ENCODE data around the gene ZNF141. TPM values are rescaled to one million over a fixed set of nuclear protein-coding genes. Genes with fewer than 3 reads are reported as not detected.
"Not testable (repeated sequence)": the region's sequence is repeated elsewhere in the genome, so short reads cannot be mapped to it uniquely, and the experiment has no call there.

ZNF141 gene
- total RNA-seq, 2 donors from 2014 or later = 26.5 to 37.6 TPM

- Mint-ChIP-seq H3K36me3 (peaks cover 29% of the 10 kb centered on the region), H3K27me3 (no peaks in the 10 kb centered on the region), H3K4me1 (ENCODE audit: low read depth in 2 of 2) (peaks cover 38 to 44% of the 10 kb centered on the region in 2 donors), H3K27ac (peak overlapping the region; percentile 96 to 97), H3K4me3 (peak overlapping the region; percentile 99), H3K9me3 (peaks cover 10% of the 10 kb centered on the region)
- peak; percentile 51 to 62 for ATAC-seq
- peak; percentile 70 for DNase-seq (ENCODE audit: low spot score)
Observed at GRCh38 chr4:337932-338758, 531 bp downstream of the ZNF141 start.

GRCh38 chr4:338759-339097 is 1.1 kb downstream of the ZNF141 start:
- peak overlapping the region; percentile 96 to 97 for H3K27ac Mint-ChIP-seq
- DNase-seq (ENCODE audit: low spot score) (no peak), ATAC-seq (no peak)
- peaks cover 29% of the 10 kb centered on the region for H3K36me3 Mint-ChIP-seq
- peaks cover 10% of the 10 kb centered on the region for H3K9me3 Mint-ChIP-seq
- no peaks in the 10 kb centered on the region for H3K27me3 Mint-ChIP-seq
- peak overlapping the region; percentile 99 for H3K4me3 Mint-ChIP-seq
- peaks cover 38 to 44% of the 10 kb centered on the region in 2 donors for H3K4me1 Mint-ChIP-seq (ENCODE audit: low read depth in 2 of 2)

- peaks cover 34 to 40% of the 10 kb centered on the region in 2 donors for H3K4me1 Mint-ChIP-seq (ENCODE audit: low read depth in 2 of 2)
- peak overlapping the region; percentile 99 for H3K4me3 Mint-ChIP-seq
- no peaks in the 10 kb centered on the region for H3K27me3 Mint-ChIP-seq
- peaks cover 40% of the 10 kb centered on the region for H3K36me3 Mint-ChIP-seq
- DNase-seq (ENCODE audit: low spot score) (no peak), ATAC-seq (no peak)
- peaks cover 10% of the 10 kb centered on the region for H3K9me3 Mint-ChIP-seq
- H3K27ac Mint-ChIP-seq = no peak overlapping the region
Observed at GRCh38 chr4:340011-340410, 2.4 kb downstream of the ZNF141 start.

DNA sequence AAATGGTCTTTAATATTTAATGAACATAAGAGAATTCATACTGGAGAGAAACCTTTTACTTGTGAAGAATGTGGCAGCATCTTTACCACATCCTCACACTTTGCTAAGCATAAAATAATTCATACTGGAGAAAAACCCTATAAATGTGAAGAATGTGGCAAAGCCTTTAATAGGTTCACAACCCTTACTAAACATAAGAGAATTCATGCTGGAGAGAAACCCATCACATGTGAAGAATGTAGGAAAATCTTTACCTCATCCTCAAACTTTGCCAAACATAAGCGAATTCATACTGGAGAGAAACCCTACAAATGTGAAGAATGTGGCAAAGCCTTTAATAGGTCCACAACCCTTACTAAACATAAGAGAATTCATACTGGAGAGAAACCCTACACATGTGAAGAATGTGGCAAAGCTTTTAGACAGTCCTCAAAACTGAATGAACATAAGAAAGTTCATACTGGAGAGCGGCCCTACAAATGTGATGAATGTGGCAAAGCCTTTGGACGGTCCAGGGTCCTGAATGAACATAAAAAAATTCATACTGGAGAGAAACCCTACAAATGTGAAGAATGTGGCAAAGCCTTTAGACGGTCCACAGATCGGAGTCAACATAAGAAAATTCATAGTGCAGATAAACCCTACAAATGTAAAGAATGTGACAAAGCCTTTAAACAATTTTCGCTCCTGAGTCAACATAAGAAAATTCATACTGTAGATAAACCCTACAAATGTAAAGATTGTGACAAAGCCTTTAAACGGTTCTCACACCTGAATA is 35.6 kb downstream of the ZNF141 start:
- no peak for ATAC-seq
- Mint-ChIP-seq H3K9me3 (peaks cover 10% of the 10 kb centered on the region), H3K27me3 (no peaks in the 10 kb centered on the region), H3K27ac (no peak overlapping the region), H3K4me1 (ENCODE audit: low read depth in 2 of 2) (no peaks in the 10 kb centered on the region), H3K4me3 (no peak overlapping the region), H3K36me3 (peaks cover 74% of the 10 kb centered on the region)
- DNase-seq (ENCODE audit: low spot score) = no peak

GRCh38 chr4:374298-375160 is 36.9 kb downstream of the ZNF141 start:
- Mint-ChIP-seq H3K9me3 (peaks cover 10% of the 10 kb centered on the region), H3K27me3 (no peaks in the 10 kb centered on the region), H3K27ac (no peak overlapping the region), H3K36me3 (peaks cover 62% of the 10 kb centered on the region), H3K4me3 (no peak overlapping the region), H3K4me1 (ENCODE audit: low read depth in 2 of 2) (no peaks in the 10 kb centered on the region)
- ATAC-seq (no peak), DNase-seq (ENCODE audit: low spot score) (no peak)

- Mint-ChIP-seq H3K27ac (no peak overlapping the region), H3K9me3 (peaks cover 23% of the 10 kb centered on the region), H3K4me1 (ENCODE audit: low read depth in 2 of 2) (peaks cover 0 to 12% of the 10 kb centered on the region in 2 donors), H3K36me3 (peaks cover 41% of the 10 kb centered on the region), H3K27me3 (no peaks in the 10 kb centered on the region), H3K4me3 (no peak overlapping the region)
- ATAC-seq (no peak), DNase-seq (ENCODE audit: low spot score) (no peak)
Observed at GRCh38 chr4:384311-385010, 46.8 kb downstream of the ZNF141 start.

DNA sequence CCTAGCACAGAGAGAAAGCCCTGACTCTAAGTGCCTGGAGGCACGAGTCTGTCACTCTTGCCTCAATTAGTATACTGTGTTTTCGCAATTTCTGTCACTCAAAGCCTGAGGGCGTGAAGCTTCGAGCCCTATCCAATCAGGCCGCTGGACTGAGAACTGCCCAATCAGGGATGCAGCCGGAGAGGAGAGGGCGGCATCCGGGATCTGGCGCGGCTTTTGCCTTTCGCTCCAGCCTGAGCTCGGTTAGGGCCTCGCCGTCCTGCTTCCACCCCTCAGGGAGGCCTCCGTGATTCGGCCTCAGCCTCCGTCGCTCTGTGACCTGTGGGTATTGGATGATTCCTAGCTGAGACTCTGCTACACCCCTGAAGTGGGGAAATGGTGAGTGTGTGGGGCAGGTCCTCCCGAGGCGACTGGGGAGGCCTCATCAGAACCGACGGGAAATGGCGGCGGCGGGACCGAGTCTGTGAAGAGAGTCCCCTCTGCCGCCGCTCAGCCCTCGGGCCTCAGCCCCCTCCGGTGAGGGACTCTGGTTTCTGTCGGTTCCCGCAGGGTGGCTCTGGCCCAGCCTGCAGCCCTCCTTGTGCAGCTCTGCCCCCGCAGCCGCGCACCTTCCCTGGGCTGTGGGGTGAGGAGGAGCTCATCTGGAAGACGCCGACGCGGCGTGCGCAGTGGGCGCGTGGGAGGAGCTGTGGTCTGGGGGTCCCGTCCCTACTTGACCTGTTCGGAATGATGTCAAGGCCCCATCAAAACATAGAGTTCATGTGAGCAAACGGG is 48.5 kb downstream of the ZNF141 start:
- Mint-ChIP-seq H3K27me3 (no peaks in the 10 kb centered on the region), H3K36me3 (peaks cover 50% of the 10 kb centered on the region), H3K27ac (no peak overlapping the region), H3K4me1 (ENCODE audit: low read depth in 2 of 2) (peaks cover 0 to 12% of the 10 kb centered on the region in 2 donors), H3K9me3 (peaks cover 29% of the 10 kb centered on the region), H3K4me3 (no peak overlapping the region)
- ATAC-seq (no peak), DNase-seq (ENCODE audit: low spot score) (no peak)

- Mint-ChIP-seq H3K4me1 (ENCODE audit: low read depth in 2 of 2) (peaks cover 0 to 12% of the 10 kb centered on the region in 2 donors), H3K36me3 (peaks cover 50% of the 10 kb centered on the region), H3K27ac (no peak overlapping the region), H3K27me3 (no peaks in the 10 kb centered on the region), H3K9me3 (peaks cover 29% of the 10 kb centered on the region), H3K4me3 (no peak overlapping the region)
- DNase-seq (ENCODE audit: low spot score) (no peak), ATAC-seq (no peak)
Observed at GRCh38 chr4:386708-387105, 49.1 kb downstream of the ZNF141 start.

DNA sequence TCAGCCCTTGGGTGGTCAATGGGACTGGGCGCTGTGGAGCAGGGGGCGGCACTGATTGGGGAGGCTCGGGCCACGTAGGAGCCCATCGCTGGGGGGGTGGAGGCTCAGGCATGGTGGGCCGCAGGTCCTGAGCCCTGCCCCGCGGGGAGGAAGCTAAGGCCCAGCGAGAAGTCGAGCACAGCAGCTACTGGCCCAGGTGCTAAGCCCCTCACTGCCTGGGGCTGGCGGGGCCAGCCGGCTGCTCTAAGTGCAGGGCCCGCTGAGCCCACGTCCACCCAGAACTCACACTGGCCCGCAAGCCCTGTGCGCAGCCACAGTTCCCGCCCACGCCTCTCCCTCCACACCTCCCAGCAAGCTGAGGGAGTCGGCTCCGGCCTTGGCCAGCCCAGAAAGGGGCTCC is 66.4 kb downstream of the ZNF141 start:
- no peak for ATAC-seq
- DNase-seq (ENCODE audit: low spot score) = no peak
- Mint-ChIP-seq H3K4me3 (no peak overlapping the region), H3K27me3 (no peaks in the 10 kb centered on the region), H3K36me3 (peaks cover 44% of the 10 kb centered on the region), H3K9me3 (peaks cover 30% of the 10 kb centered on the region), H3K27ac (no peak overlapping the region), H3K4me1 (ENCODE audit: low read depth in 2 of 2) (no peaks in the 10 kb centered on the region)

- peaks cover 37% of the 10 kb centered on the region for H3K9me3 Mint-ChIP-seq
Observed at GRCh38 chr4:408321-408720, 70.7 kb downstream of the ZNF141 start.

DNA sequence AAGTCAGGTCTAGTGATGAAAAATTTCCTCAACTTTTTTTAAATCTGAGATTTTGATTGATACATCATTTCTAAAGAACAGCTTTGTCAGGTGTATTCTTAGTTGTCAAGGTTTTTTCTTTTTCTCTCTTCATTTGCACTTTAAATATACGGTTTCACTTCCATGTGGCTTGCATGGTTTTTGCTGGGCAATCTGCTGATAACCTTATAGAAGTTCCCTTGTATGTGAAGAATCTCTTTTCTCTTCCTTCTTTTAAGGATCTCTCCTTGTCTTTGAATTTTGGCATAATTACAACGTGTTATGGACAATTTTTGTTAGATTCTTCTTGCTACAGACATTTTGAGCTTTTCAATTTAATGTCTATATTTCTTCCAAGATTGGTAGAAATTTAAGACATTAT is 85.0 kb downstream of the ZNF141 start:
- Mint-ChIP-seq H3K9me3 (peaks cover 24% of the 10 kb centered on the region), H3K27me3 (no peaks in the 10 kb centered on the region), H3K4me3 (no peak overlapping the region), H3K27ac (no peak overlapping the region), H3K36me3 (peaks cover 47% of the 10 kb centered on the region), H3K4me1 (ENCODE audit: low read depth in 2 of 2) (no peaks in the 10 kb centered on the region)
- no peak for DNase-seq (ENCODE audit: low spot score)
- ATAC-seq = no peak

More at GRCh38 chr4:408321-408720, 70.7 kb downstream of the ZNF141 start:
- H3K4me3 Mint-ChIP-seq; H3K27me3 Mint-ChIP-seq; H3K27ac Mint-ChIP-seq; DNase-seq (ENCODE audit: low spot score); H3K4me1 Mint-ChIP-seq (ENCODE audit: low read depth in 2 of 2); ATAC-seq: not testable (repeated sequence)
- H3K36me3 Mint-ChIP-seq = peaks cover 45% of the 10 kb centered on the region
